Right renal pelvis (tissue), 4 donors: ENCODE results near the gene TEN1. TPM values are rescaled to one million over a fixed set of nuclear protein-coding genes. Genes with fewer than 3 reads are reported as not detected.

ENCODE experiments used
- DNase-seq, 4 donors: peaks; one replicate each; pipeline ENCODE4 v3.0.0-alpha.2; 2013; ENCODE audit warnings: low read depth in 4 of 4, low spot score in 3 of 4, missing footprints in 1 of 4
- polyA plus RNA-seq, 4 donors: library from polyadenylated mRNA; unstranded; fragments of 120-200 nt; gene quantifications; one replicate each; pipeline ENCODE4 v1.2.1, GENCODE V29; 2013; ENCODE audit not compliant: insufficient read length in 4 of 4

The TEN1 gene
- polyA plus RNA-seq, 4 donors, result 23.7 to 26.3 (median 25.0) TPM

DNA sequence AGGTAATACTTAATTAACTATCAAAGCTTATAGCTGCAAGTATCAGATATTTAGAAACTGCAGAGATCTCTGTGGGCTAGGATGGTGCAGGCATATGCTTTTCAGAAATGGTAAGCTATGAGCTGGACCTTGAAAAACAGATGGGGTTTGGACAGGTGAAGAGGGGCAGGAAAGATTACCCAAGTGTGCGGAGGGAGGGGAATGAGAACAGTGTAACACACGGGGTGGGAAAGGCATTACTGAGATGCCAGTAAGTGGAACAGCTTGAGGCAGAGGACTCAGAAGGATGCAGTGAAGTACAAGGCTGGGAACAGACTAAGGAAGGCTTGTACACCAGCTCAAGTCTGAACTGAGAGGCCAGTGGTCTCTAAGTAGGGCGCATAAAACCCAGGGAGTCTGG lies 70.2 kb downstream of the TEN1 start:
- no peak for DNase-seq

DNA sequence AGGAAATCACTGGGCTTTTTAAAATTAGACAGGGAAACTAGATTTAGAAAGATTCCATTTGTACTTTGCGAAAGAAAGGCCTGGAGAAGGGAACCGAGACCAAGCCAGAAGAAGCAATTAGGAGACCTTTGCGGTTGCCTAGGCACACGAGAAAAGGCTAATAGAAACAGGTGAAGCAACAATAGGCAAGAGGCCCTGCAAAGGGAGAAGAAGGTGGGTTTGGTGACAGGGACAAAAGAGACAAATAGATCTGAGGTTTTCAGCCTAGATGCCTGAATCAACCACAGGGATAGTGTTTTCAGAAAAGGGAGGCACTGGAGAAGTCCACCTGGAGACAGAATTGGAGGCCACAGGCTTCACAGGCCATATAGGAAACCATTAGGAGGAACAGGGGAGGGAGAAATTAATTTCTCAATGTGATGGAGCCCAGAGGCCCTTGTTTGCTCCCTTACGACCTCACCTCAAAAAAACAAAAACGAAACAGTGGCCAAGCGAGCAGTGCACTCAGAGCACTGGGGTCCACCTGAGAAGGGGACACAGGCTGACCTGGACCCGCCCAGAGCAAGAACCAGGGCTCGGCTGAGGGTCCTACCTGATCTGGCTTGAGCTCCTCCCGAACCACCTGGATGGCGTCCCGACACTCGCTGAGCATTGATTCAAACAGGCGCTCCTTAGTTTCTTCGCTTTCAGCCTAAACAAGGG lies 70.9 kb downstream of the TEN1 start:
- no peak for DNase-seq

Other genes with a start within 250 kb of the TEN1 start
- gene GALK1, start 214.0 kb upstream of the TEN1 start, polyA plus RNA-seq, result 10 to 100 TPM; 22.7 to 47.6 (median 23.8) TPM
- 10 to 100 TPM; 34.5 to 39.2 (median 35.8) TPM for gene UNK, start 194.4 kb upstream of the TEN1 start, polyA plus RNA-seq
- gene UNC13D, start 134.8 kb upstream of the TEN1 start, polyA plus RNA-seq, result 1 to 10 TPM; 4.1 to 8.9 (median 5.7) TPM
- 10 to 100 TPM; 77.5 to 95.7 (median 83.9) TPM for gene WBP2, start 123.9 kb upstream of the TEN1 start, polyA plus RNA-seq
- gene TRIM47, start 100.7 kb upstream of the TEN1 start, polyA plus RNA-seq, result 10 to 100 TPM in 1 of 4 donors, 1 to 10 TPM in 3; 6.4 to 10.1 (median 7.9) TPM
- gene TRIM65, start 82.3 kb upstream of the TEN1 start, polyA plus RNA-seq, result 10 to 100 TPM; 11.5 to 14.7 (median 12.8) TPM
- 100 to 1,000 TPM in 1 of 4 donors, 10 to 100 TPM in 3; 83.4 to 108 (median 88.1) TPM for gene MRPL38, start 74.4 kb upstream of the TEN1 start, polyA plus RNA-seq
- gene FBF1, start 38.2 kb upstream of the TEN1 start, polyA plus RNA-seq, result 10 to 100 TPM in 1 of 4 donors, 1 to 10 TPM in 3; 8.4 to 10.3 (median 8.9) TPM
- gene ACOX1, start 74 bp upstream of the TEN1 start, polyA plus RNA-seq, result 10 to 100 TPM; 30.8 to 34.4 (median 32.4) TPM
- gene CDK3, start 21.6 kb downstream of the TEN1 start, polyA plus RNA-seq, result 10 to 100 TPM; 14.1 to 19.4 (median 16.6) TPM
- 10 to 100 TPM; 15.6 to 25.4 (median 18.5) TPM for gene EVPL, start 48.1 kb downstream of the TEN1 start, polyA plus RNA-seq
- gene SRP68, start 93.3 kb downstream of the TEN1 start, polyA plus RNA-seq, result 100 to 1,000 TPM; 102 to 115 (median 110) TPM
- 1 to 10 TPM in 1 of 4 donors, under 1 TPM in 2, not detected in 1; 0.14 to 1.2 (median 0.38) TPM for gene GALR2, start 95.5 kb downstream of the TEN1 start, polyA plus RNA-seq
- gene ZACN, start 99.9 kb downstream of the TEN1 start, polyA plus RNA-seq, result 10 to 100 TPM in 1 of 4 donors, 1 to 10 TPM in 2, under 1 TPM in 1; 0.48 to 17.4 (median 6.4) TPM
- 100 to 1,000 TPM; 150 to 172 (median 157) TPM for gene EXOC7, start 124.5 kb downstream of the TEN1 start, polyA plus RNA-seq
- gene FOXJ1, start 162.0 kb downstream of the TEN1 start, polyA plus RNA-seq, result 10 to 100 TPM; 18.7 to 31.7 (median 19.4) TPM